Stimulated activated CD8-positive, alpha-beta memory T cell treated with anti-CD3 and anti-CD28 coated beads, Interleukin-7, amount 100 ng/mL, for 24 hours (primary cell): Measurements from ENCODE around the gene CUL5.
"Not testable (repeated sequence)": the region's sequence is repeated elsewhere in the genome, so short reads cannot be mapped to it uniquely, and the experiment has no call there.

Experiments
- DNase-seq: peaks from one replicate; pipeline ENCODE4 v3.0.0-alpha.2; 2020; ENCODE audit warnings: low read depth

The CUL5 gene

DNA sequence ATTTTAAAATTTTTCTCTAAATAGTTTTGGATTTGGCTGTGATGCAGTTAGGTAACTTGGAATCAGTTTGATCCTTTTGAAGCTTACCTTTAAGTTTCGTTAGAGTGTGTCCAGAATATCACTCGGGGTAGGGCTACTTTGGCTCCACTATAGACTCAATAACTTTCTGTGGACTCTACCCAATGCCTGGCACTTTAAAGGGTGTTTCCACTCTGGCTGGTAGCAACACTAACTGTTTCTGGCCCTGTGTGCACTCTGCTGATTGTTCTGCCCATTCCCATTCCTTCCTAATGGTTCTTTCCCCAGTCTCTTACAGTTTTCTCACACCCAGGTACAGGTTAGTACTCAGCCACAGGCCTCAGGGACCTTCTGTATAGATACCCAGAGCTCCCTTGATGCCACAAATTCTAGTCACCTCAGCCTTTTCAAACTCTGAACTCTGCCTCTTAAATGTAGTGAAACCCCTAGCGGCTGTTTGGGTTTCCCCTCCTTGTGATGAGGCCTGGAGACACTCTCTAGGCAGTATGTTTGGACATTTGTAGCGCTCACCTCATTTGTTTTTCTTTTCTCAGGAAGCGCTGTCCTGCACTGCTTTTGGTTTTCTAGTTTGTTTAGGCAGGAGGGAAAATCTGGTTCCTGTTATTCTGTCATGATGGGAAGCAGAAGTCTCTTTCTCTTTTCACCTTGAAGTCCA, 16.8 kb downstream of the CUL5 start:
- no peak for DNase-seq

GRCh38 chr11:108027057-108027456, 18.4 kb downstream of the CUL5 start:
- no peak for DNase-seq

- DNase-seq = not testable (repeated sequence)
These were observed 20.2 kb downstream of the CUL5 start for GRCh38 chr11:108028822-108029441.

DNA sequence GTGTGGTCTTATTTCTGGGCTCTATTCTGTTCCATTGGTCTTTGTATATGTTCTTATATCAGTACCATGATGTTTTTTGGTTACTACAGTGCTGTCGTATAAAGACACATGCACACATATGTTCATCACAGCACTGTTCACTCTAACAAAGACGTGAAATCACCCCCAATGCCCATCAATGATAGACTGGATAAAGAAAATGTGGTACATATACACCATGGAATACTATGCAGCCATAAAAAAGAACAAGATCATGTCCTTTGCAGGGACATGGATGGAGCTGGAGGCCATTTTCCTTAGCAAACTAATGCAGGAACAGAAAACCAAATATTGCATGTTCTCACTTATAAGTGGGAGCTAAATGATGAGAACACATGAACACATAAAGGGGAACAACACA, 22.9 kb downstream of the CUL5 start:
- not testable (repeated sequence) for DNase-seq

DNA sequence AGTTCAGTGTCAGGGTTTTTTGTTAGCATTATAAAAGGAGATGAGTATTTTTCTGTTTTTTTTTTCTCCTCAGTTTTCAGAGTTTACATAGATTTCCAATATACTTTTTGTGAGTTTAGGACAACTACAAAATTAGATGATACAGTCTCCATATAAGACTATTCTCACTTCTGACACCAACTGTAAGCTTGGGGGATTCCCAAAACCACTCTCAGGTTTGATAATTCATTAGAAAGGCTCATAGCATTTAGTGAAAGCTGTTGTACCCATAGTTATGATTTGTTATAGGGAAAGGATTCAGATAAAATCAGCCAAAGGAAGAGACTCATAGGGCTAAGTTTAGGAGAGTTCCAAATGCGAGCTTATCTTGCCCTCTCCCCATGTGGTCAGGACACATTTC, 24.1 kb downstream of the CUL5 start:
- DNase-seq = no peak

GRCh38 chr11:108034034-108034433, 25.3 kb downstream of the CUL5 start:
- no peak for DNase-seq

GRCh38 chr11:108034952-108035351, 26.3 kb downstream of the CUL5 start:
- no peak for DNase-seq

DNA sequence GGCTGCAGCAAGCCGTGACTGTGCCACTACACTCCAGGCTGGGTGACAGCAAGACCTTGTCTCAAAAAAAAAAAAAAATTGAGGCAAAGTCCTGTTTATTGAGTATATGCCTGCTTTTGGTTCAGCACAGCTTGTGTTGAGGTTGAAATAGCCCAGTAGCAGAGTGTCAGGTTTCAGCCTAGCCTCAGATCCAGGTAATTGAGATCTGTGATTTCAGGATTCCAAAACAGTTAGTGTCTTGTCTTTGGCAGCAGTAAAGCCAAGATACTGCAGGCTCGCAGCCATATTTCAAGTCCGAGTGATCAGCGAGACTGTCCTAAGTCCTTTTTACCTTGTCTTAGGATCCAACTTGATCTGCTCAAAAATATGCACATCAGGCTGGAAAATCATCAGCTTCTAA, 27.0 kb downstream of the CUL5 start:
- no peak for DNase-seq

GRCh38 chr11:108037211-108037610, 28.5 kb downstream of the CUL5 start:
- DNase-seq = no peak

GRCh38 chr11:108037636-108038035, 28.9 kb downstream of the CUL5 start:
- DNase-seq = no peak

DNA sequence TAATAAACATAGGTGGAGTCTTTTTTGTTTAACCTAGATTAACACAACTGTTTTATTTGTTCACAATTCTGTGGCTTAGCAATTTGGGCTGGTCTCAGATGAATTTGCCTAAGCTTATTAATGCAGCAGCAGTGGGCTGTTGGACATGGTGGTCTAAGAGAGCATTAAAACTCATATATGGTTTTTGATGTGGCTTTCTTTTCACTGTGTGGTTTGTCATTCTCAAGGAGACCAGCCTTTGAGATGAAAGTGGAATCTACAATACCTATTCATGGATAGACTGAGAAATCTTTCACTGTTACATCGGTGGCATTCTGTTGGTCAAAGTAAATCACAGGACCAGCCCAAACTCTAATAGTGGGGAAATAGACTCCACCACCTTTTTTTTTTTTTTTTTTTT, 39.6 kb downstream of the CUL5 start:
- no peak for DNase-seq

- no peak for DNase-seq
These were observed 53.6 kb downstream of the CUL5 start for GRCh38 chr11:108062336-108062735.

- DNase-seq = no peak
These were observed 54.7 kb downstream of the CUL5 start for GRCh38 chr11:108063410-108063809.

DNA sequence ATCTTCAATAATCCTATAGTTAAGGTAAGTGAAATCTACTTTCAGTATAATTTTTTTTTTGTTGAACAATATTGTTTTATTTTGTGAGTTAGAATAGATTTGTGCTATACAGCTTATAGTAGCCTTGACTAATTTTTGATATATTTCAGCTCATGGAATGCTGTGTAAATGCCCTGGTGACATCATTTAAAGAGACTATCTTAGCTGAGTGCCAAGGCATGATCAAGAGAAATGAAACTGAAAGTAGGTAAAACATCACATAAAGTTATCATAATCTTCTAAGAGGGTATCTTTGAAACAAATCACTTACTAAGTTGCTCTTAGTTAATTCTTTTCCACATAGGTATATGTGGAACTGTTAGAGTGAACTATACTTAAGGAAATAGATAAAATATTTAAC, 61.2 kb downstream of the CUL5 start:
- DNase-seq = no peak

GRCh38 chr11:108084811-108085210, 76.1 kb downstream of the CUL5 start:
- DNase-seq = no peak

GRCh38 chr11:108085672-108086071, 77.0 kb downstream of the CUL5 start:
- DNase-seq = no peak

DNA sequence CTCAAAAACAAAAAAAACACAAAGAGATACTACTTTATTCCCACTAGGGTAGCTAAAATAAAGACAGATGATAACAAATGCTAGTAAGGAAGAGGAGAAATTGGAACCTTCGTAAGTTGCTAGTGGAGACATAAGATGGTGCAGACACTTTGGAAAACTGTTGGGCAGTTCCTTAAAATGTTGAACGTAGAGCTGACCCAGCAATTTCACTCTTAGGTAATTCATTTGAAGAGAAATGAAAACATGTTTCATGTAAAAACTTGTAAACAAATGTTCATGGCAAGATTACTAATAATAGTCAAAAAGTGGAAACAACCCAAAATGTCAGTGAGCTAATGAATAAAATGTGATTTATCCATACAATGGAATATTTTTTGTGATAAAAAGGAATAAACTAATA, 83.4 kb downstream of the CUL5 start:
- no peak for DNase-seq

DNA sequence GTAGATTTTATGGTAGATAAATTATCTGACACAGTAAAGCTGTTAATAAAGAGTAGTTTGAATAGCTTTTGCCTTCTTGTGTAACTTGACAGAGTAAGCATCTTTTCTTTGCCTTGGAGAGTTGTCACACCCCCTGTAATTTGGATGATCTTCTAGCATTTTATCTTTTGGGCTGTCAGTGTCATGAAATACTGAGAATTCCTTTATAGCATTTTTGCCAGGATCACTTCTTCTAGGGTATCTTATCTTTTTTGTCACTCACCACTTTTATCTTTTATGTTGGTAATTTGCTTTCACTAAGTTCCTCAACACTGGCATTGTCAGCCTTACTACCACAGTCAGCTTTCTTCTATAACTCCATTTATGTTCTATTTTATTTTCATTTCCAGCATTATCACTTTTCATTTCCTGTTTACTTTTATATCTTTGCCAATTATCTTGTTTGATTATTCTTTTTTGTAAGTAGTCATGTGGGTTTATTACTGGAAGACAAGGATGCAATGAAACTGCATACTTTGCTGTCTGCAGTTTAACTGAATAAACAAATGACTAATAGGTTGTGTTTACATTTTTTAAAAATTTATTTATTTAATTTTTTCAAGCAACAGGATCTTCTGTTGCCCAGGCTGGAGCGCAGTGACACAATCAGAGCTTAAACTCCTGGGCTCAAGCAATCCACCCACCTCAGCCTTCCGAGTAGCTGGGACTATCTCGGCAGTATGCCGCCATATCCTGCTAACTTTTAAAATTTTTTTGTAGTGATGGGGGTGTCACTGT, 84.6 kb downstream of the CUL5 start:
- no peak for DNase-seq

GRCh38 chr11:108097179-108097578, 88.5 kb downstream of the CUL5 start:
- no peak for DNase-seq

DNA sequence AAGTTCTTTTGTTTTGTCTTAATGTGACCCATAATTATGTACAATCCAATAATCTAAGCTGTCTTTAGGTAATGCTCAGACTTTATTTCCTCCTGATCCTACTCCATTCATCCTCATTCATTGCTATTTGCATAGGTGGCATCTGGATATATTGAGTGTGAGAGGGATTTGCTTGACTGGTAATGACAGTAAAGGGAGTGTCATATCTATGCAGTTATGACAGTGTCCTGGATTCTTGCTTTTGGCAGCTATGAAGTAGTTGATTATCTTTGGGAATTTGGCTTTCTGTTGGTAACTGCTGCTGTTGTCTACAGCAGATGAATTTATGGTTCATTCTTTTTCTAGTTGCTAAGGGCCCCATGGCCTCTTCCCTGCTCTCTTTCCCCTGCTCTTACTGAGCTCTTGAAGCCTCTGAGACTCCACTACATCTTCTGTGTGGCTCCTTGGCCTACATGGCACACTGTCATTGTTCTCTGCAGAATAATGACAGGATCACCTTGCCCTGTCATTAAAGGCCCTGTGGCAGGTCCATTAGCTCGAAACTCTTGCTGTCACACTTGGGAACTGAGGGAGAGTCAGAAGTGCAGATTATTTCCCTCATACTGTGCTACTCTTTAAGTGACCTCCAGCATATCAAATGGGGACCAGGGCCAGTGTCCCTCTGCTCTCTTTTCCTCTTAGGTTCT, 92.5 kb downstream of the CUL5 start:
- DNase-seq = no peak

- no peak for DNase-seq
These were observed 102.4 kb downstream of the CUL5 start for GRCh38 chr11:108111126-108111525.

DNA sequence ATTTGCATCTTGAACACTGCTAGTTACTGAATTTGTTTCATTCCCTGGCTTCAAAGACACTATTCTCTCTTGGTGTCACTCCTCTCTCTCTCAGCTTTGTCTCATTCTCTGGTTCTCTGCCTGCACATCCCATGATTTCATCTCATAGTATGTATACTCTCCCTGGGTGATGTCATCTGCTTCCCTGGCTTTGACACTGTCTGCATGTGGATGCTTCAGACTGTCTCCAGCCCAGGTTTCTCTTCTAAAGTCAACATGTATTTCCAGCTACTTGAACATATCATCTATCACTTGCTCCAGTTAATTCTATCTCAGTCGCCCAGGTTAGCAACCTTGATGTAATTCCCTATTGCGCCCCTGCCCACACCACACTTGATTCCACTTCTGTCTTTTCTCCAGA, 103.4 kb downstream of the CUL5 start:
- DNase-seq = no peak
